K562 (cell line): ENCODE results near the gene PTRH2. TPM values are rescaled to one million over a fixed set of nuclear protein-coding genes. Genes with fewer than 3 reads are reported as not detected.

Experiments
- HIVEP1 ChIP-seq: fragments of 250-450 bp; sonication (Bioruptor Pico); IDR thresholded peaks from 2 replicates; pipeline ENCODE4 v1.4.0; 2020; ENCODE audit warnings: mild to moderate bottlenecking
- polyA plus RNA-seq, 8 experiments: library from polyadenylated mRNA; depleted of rRNA in 4 of 8; stranded (reverse) in 5 of 8; unstranded in 3 of 8; fragments of >200 nt; fragmentation: Nextera tagmentation in 2 of 8; fragmentation: Illumina TruSeq in 1 of 8; extraction: Ambion mirVana in 2 of 8; extraction: Trizol in 1 of 8; gene quantifications; 2 replicates each; pipeline versions ENCODE4 v1.2.1 to v1.2.3, GENCODE V29; 2011 to 2014; ENCODE audit warnings: inconsistent platforms in 1 of 8, missing spikeins in 1 of 8
- total RNA-seq, 7 experiments: library from RNA; depleted of rRNA in 6 of 7; stranded (reverse); fragments of >200 nt in 6 of 7; fragmentation: Illumina TruSeq in 2 of 7; extraction: Trizol in 2 of 7; gene quantifications; 2 replicates each; pipeline versions ENCODE4 v1.2.1 to v1.2.3, GENCODE V29; 2011 to 2021; ENCODE audit warnings: low replicate concordance in 1 of 7
- TF ChIP-seq, protein P1 (sequence below): sonication (generic); formaldehyde crosslinking; IDR thresholded peaks from 2 replicates; pipeline ENCODE4 v1.8.0; 2022; ENCODE audit warnings: mild to moderate bottlenecking, missing genetic modification reagents, borderline replicate concordance
- TF ChIP-seq, protein P2 (sequence below): fragments of 250-450 bp; sonication (Bioruptor Pico); IDR thresholded peaks from 2 replicates; pipeline ENCODE4 v1.8.0; 2021; ENCODE audit warnings: mild to moderate bottlenecking, moderate library complexity
- TF ChIP-seq, protein P3 (sequence below), 3 experiments: fragments of 200-800 bp in 1 of 3; fragments of 250-450 bp in 1 of 3; fragments of 450-650 bp in 1 of 3; sonication (Bioruptor Pico) in 1 of 3; sonication (Bioruptor generic) in 1 of 3; formaldehyde crosslinking in 1 of 3; IDR thresholded peaks; 2 replicates each; pipeline versions ENCODE4 v1.6.1 to v1.8.0; 2016 to 2022; ENCODE audit warnings: mild to moderate bottlenecking in 2 of 3, missing genetic modification characterization in 2 of 3, missing compliant biosample characterization in 1 of 3, moderate library complexity in 1 of 3

The PTRH2 gene
- total and polyA plus RNA-seq, 9 of the 15 experiments (the other 6 are each of a cell fraction or from before 2014, with no cell fraction given) = 53.1 to 210 (median 126) TPM

DNA sequence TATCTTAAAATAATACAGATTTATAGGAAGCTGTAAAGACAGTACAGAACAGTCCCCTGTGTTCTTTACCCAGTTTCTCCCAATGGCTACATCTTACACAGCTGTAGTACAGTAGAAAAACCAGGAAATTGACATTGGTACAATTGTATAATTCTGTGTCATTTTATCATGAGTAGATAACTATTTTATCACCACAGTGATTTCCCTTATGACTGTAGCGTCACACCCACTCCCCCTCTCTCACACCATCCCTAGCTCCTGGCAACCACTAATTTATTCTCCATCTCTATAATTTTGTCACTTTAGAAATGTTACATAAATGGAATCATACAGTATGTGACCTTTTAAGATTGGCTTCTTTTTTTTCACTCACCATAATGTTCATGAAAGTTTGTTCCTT, 56.6 kb downstream of the PTRH2 start (continued):
- TF ChIP-seq, protein P1, sequence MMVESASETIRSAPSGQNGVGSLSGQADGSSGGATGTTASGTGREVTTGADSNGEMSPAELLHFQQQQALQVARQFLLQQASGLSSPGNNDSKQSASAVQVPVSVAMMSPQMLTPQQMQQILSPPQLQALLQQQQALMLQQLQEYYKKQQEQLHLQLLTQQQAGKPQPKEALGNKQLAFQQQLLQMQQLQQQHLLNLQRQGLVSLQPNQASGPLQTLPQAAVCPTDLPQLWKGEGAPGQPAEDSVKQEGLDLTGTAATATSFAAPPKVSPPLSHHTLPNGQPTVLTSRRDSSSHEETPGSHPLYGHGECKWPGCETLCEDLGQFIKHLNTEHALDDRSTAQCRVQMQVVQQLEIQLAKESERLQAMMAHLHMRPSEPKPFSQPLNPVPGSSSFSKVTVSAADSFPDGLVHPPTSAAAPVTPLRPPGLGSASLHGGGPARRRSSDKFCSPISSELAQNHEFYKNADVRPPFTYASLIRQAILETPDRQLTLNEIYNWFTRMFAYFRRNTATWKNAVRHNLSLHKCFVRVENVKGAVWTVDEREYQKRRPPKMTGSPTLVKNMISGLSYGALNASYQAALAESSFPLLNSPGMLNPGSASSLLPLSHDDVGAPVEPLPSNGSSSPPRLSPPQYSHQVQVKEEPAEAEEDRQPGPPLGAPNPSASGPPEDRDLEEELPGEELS = no peak
- TF ChIP-seq HIVEP1 (CRISPR knock-in tag) = no peak
- TF ChIP-seq, protein P2, sequence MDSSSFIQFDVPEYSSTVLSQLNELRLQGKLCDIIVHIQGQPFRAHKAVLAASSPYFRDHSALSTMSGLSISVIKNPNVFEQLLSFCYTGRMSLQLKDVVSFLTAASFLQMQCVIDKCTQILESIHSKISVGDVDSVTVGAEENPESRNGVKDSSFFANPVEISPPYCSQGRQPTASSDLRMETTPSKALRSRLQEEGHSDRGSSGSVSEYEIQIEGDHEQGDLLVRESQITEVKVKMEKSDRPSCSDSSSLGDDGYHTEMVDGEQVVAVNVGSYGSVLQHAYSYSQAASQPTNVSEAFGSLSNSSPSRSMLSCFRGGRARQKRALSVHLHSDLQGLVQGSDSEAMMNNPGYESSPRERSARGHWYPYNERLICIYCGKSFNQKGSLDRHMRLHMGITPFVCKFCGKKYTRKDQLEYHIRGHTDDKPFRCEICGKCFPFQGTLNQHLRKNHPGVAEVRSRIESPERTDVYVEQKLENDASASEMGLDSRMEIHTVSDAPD (CRISPR knock-in tag) = no peak
- TF ChIP-seq, protein P3, sequence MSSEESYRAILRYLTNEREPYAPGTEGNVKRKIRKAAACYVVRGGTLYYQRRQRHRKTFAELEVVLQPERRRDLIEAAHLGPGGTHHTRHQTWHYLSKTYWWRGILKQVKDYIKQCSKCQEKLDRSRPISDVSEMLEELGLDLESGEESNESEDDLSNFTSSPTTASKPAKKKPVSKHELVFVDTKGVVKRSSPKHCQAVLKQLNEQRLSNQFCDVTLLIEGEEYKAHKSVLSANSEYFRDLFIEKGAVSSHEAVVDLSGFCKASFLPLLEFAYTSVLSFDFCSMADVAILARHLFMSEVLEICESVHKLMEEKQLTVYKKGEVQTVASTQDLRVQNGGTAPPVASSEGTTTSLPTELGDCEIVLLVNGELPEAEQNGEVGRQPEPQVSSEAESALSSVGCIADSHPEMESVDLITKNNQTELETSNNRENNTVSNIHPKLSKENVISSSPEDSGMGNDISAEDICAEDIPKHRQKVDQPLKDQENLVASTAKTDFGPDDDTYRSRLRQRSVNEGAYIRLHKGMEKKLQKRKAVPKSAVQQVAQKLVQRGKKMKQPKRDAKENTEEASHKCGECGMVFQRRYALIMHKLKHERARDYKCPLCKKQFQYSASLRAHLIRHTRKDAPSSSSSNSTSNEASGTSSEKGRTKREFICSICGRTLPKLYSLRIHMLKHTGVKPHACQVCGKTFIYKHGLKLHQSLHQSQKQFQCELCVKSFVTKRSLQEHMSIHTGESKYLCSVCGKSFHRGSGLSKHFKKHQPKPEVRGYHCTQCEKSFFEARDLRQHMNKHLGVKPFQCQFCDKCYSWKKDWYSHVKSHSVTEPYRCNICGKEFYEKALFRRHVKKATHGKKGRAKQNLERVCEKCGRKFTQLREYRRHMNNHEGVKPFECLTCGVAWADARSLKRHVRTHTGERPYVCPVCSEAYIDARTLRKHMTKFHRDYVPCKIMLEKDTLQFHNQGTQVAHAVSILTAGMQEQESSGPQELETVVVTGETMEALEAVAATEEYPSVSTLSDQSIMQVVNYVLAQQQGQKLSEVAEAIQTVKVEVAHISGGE (CRISPR knock-in tag; IDR thresholded peaks at IDR 0.05) = no peak
- TF ChIP-seq, all 486 proteins: peak for 0
